SK-N-SH (cell line): ENCODE results near the gene ALDH16A1. TPM values are rescaled to one million over a fixed set of nuclear protein-coding genes. Genes with fewer than 3 reads are reported as not detected.

Experiments used
- CTCF ChIA-PET: fragments of 300-600, 350-600 bp; formaldehyde crosslinking; extraction: SDS; loops from one replicate; lab custom pipeline; 2021; lab: Yijun Ruan, JAX
- POLR2A ChIA-PET: fragments of 350-600 bp; sonication (Branson Sonifier 250); formaldehyde crosslinking; extraction: SDS; loops from one replicate; lab custom pipeline; 2020; ENCODE audit warnings: antibody characterized with exemption, inconsistent platforms; lab: Yijun Ruan, JAX
- DNase-seq: peaks from one replicate; pipeline ENCODE4 v3.0.0; 2012
- H2AFZ ChIP-seq: fragments of 200-600 bp; sonication (generic); 2 replicates; pipeline ENCODE4 v1.8.1; 2016; ENCODE audit warnings: antibody characterized with exemption, mild to moderate bottlenecking, low read depth
- H3F3A ChIP-seq: fragments of 200-600 bp; sonication (generic); replicated peaks from 2 replicates; pipeline ENCODE3; 2016; ENCODE audit warnings: antibody characterized with exemption, mild to moderate bottlenecking; ENCODE audit not compliant: insufficient read depth
- H3K27ac ChIP-seq, 2 experiments: fragments of 200-500 bp in 1 of 2; fragments of 200-600 bp in 1 of 2; sonication (Bioruptor generic) in 1 of 2; sonication (generic), shearing (Covaris generic) in 1 of 2; 2 replicates each; pipeline versions ENCODE4 v1.5.1 to v1.6.1; 2014 to 2016; ENCODE audit warnings: low read depth in 2 of 2, inconsistent platforms in 1 of 2, low read length in 1 of 2, mild to moderate bottlenecking in 1 of 2, mixed read lengths in 1 of 2
- H3K27me3 ChIP-seq: fragments of 200-600 bp; sonication (generic), shearing (Covaris generic); 2 replicates; pipeline ENCODE4 v1.6.1; 2016; ENCODE audit warnings: mixed run types; ENCODE audit not compliant: insufficient read depth
- H3K36me3 ChIP-seq, 2 experiments: fragments of 200-500 bp in 1 of 2; fragments of 200-600 bp in 1 of 2; sonication (Bioruptor generic) in 1 of 2; sonication (generic) in 1 of 2; replicated peaks in 1 of 2; 2 replicates each; pipeline versions ENCODE3 to v1.5.1; 2014 to 2016; ENCODE audit warnings: low read length in 1 of 2, mild to moderate bottlenecking in 1 of 2; ENCODE audit not compliant: insufficient read depth in 2 of 2, control insufficient read depth in 1 of 2
- H3K4me1 ChIP-seq, 2 experiments: fragments of 200-500 bp in 1 of 2; fragments of 200-600 bp in 1 of 2; sonication (Bioruptor generic) in 1 of 2; sonication (generic), shearing (Covaris generic) in 1 of 2; 2 replicates each; pipeline versions ENCODE4 v1.5.1 to v1.6.1; 2014 to 2016; ENCODE audit warnings: low read depth in 1 of 2, low read length in 1 of 2, mixed run types in 1 of 2; ENCODE audit not compliant: insufficient read depth in 2 of 2, control insufficient read depth in 1 of 2
- H3K4me2 ChIP-seq: fragments of 200-600 bp; sonication (generic), shearing (Covaris generic); 2 replicates; pipeline ENCODE4 v1.6.1; 2017; ENCODE audit warnings: mixed run types
- H3K4me3 ChIP-seq, 2 experiments: fragments of 200-500 bp in 1 of 2; fragments of 200-600 bp in 1 of 2; sonication (Bioruptor generic) in 1 of 2; sonication (generic), shearing (Covaris generic) in 1 of 2; 2 replicates each; pipeline versions ENCODE4 v1.5.1 to v1.8.1; 2014 to 2016; ENCODE audit warnings: low read depth in 2 of 2, inconsistent platforms in 1 of 2, low read length in 1 of 2, mild to moderate bottlenecking in 1 of 2, mixed read lengths in 1 of 2, moderate library complexity in 1 of 2
- H3K79me2 ChIP-seq: fragments of 200-600 bp; sonication (generic); 2 replicates; pipeline ENCODE4 v1.8.1; 2017; ENCODE audit warnings: mild to moderate bottlenecking; ENCODE audit not compliant: insufficient read depth
- H3K9ac ChIP-seq: fragments of 200-600 bp; sonication (generic); 2 replicates; pipeline ENCODE4 v1.6.1; 2017; ENCODE audit warnings: mixed run types
- H3K9me2 ChIP-seq: fragments of 200-600 bp; sonication (generic); 2 replicates; pipeline ENCODE4 v1.6.1; 2017; ENCODE audit warnings: mixed run types
- H3K9me3 ChIP-seq: fragments of 200-600 bp; sonication (generic); 2 replicates; pipeline ENCODE4 v1.6.1; 2017; ENCODE audit warnings: mixed run types, mild to moderate bottlenecking, moderate library complexity
- H4K20me1 ChIP-seq: fragments of 200-600 bp; sonication (generic); 2 replicates; pipeline ENCODE4 v1.6.1; 2017; ENCODE audit warnings: mild to moderate bottlenecking, mixed run types; ENCODE audit not compliant: insufficient read depth
- CHD2 ChIP-seq: fragments of 150-350 bp; IDR thresholded peaks from 2 replicates; pipeline ENCODE4 v1.6.1; 2018; ENCODE audit warnings: low read length; ENCODE audit not compliant: partially characterized antibody
- FOSL2 ChIP-seq: IDR thresholded peaks from 2 replicates; pipeline ENCODE4 v1.4.0; 2012; ENCODE audit warnings: low read depth, mild to moderate bottlenecking, moderate library complexity, borderline replicate concordance
- FOXJ3 ChIP-seq: sonication (generic); formaldehyde crosslinking; IDR thresholded peaks from 2 replicates; pipeline ENCODE4 v1.5.1; 2020; ENCODE audit warnings: mild to moderate bottlenecking, missing genetic modification reagents
- GATA2 ChIP-seq: sonication (generic); formaldehyde crosslinking; IDR thresholded peaks from 2 replicates; pipeline ENCODE4 v1.5.0; 2020; ENCODE audit warnings: mild to moderate bottlenecking, missing genetic modification reagents
- JUND ChIP-seq: IDR thresholded peaks from 2 replicates; pipeline ENCODE4 v1.4.0; 2012
- MEF2A ChIP-seq: IDR thresholded peaks from 2 replicates; pipeline ENCODE4 v1.4.0; 2012; ENCODE audit warnings: low read depth, borderline replicate concordance
- RAD21 ChIP-seq: IDR thresholded peaks from 2 replicates; pipeline ENCODE4 v1.6.1; 2012; ENCODE audit warnings: mild to moderate bottlenecking, low read length
- RCOR1 ChIP-seq: fragments of 150-350 bp; IDR thresholded peaks from 2 replicates; pipeline ENCODE4 v1.6.1; 2017; ENCODE audit warnings: antibody characterized with exemption, low read length
- SIN3A ChIP-seq: IDR thresholded peaks from 2 replicates; pipeline ENCODE4 v1.6.1; 2012; ENCODE audit warnings: low read depth, mild to moderate bottlenecking, low read length, moderate library complexity, borderline replicate concordance
- TCF12 ChIP-seq: IDR thresholded peaks from 2 replicates; pipeline ENCODE4 v1.4.0; 2012
- TEAD4 ChIP-seq: IDR thresholded peaks from 2 replicates; pipeline ENCODE4 v1.4.0; 2012; ENCODE audit warnings: mild to moderate bottlenecking, borderline replicate concordance; ENCODE audit not compliant: insufficient read depth
- WGBS: methylation state at CpG from one replicate; pipeline ENCODE4 v1.1.6; 2017; ENCODE audit warnings: low lambda C conversion rate; 5-methylcytosine and 5-hydroxymethylcytosine counted together
- polyA plus RNA-seq, 3 experiments: library from polyadenylated mRNA; depleted of rRNA; stranded (reverse); fragments of >200 nt; gene quantifications; 2 replicates each; pipeline ENCODE4 v1.2.3, GENCODE V29; 2012
- TF ChIP-seq, protein P1 (sequence below): IDR thresholded peaks from 2 replicates; pipeline ENCODE4 v1.6.1; 2012; ENCODE audit warnings: mild to moderate bottlenecking, low read depth, low read length, moderate library complexity
- TF ChIP-seq, protein P2 (sequence below): IDR thresholded peaks from 2 replicates; pipeline ENCODE4 v1.4.0; 2012; ENCODE audit warnings: low read depth
- TF ChIP-seq, protein P3 (sequence below): IDR thresholded peaks from 2 replicates; pipeline ENCODE4 v1.4.0; 2012; ENCODE audit warnings: low read depth, borderline replicate concordance

The ALDH16A1 gene
- polyA plus RNA-seq, 1 of the 3 experiments (the other 2 are of a cell fraction) = 15.7 TPM

DNA sequence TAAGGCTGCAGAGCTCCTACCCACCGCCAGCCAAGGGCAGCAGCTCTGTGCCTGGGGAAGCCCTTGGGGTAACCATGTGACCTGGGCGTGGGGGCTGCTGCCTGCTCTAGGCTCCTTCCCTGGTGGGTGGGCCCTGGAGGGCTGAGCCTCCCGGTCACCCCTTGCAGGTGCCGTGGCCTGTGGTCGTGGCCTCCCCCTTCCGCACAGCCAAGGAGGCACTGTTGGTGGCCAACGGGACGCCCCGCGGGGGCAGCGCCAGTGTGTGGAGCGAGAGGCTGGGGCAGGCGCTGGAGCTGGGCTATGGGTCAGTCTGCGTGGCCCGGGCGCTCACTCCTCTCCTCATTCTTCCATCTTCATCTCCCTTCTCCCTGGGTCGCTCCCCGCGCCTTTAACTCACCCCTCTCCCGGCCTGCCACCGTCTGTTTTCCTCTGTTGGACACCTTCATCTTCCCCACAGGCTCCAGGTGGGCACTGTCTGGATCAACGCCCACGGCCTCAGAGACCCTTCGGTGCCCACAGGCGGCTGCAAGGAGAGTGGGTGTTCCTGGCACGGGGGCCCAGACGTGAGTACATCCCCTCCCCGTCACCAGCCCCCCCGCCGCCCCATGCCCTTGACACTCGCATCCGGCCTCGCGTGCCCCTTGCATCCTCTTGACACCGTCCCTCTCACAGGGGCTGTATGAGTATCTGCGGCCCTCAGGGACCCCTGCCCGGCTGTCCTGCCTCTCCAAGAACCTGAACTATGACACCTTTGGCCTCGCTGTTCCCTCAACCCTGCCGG is 11.1 kb downstream of the ALDH16A1 start:
- no peaks in the 10 kb centered on the region for H3K27me3 ChIP-seq
- no peaks in the 10 kb centered on the region for H3K79me2 ChIP-seq
- H4K20me1 ChIP-seq = no peaks in the 10 kb centered on the region
- H3K4me1 ChIP-seq = no peaks in the 10 kb centered on the region
- no peaks in the 10 kb centered on the region for H3F3A ChIP-seq
- no peaks in the 10 kb centered on the region for H3K36me3 ChIP-seq
- H3K9ac ChIP-seq = no peak overlapping the region
- TF ChIP-seq MEF2A (no peak), TCF12 (no peak), CHD2 (no peak), RAD21 (no peak), TEAD4 (no peak), JUND (no peak)
- TF ChIP-seq, protein P1, sequence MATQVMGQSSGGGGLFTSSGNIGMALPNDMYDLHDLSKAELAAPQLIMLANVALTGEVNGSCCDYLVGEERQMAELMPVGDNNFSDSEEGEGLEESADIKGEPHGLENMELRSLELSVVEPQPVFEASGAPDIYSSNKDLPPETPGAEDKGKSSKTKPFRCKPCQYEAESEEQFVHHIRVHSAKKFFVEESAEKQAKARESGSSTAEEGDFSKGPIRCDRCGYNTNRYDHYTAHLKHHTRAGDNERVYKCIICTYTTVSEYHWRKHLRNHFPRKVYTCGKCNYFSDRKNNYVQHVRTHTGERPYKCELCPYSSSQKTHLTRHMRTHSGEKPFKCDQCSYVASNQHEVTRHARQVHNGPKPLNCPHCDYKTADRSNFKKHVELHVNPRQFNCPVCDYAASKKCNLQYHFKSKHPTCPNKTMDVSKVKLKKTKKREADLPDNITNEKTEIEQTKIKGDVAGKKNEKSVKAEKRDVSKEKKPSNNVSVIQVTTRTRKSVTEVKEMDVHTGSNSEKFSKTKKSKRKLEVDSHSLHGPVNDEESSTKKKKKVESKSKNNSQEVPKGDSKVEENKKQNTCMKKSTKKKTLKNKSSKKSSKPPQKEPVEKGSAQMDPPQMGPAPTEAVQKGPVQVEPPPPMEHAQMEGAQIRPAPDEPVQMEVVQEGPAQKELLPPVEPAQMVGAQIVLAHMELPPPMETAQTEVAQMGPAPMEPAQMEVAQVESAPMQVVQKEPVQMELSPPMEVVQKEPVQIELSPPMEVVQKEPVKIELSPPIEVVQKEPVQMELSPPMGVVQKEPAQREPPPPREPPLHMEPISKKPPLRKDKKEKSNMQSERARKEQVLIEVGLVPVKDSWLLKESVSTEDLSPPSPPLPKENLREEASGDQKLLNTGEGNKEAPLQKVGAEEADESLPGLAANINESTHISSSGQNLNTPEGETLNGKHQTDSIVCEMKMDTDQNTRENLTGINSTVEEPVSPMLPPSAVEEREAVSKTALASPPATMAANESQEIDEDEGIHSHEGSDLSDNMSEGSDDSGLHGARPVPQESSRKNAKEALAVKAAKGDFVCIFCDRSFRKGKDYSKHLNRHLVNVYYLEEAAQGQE = no peak
- TF ChIP-seq, protein P2, sequence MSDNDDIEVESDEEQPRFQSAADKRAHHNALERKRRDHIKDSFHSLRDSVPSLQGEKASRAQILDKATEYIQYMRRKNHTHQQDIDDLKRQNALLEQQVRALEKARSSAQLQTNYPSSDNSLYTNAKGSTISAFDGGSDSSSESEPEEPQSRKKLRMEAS = no peak
- TF ChIP-seq, protein P3, sequence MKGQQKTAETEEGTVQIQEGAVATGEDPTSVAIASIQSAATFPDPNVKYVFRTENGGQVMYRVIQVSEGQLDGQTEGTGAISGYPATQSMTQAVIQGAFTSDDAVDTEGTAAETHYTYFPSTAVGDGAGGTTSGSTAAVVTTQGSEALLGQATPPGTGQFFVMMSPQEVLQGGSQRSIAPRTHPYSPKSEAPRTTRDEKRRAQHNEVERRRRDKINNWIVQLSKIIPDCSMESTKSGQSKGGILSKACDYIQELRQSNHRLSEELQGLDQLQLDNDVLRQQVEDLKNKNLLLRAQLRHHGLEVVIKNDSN = no peak
- POLR2A ChIA-PET = interaction anchor here (0.6 kb wide), 1 partner anchor 32 kb away, joined by 3 read pairs; no protein-coding TSS in a partner anchor
- no peak overlapping the region for H3K4me2 ChIP-seq
- H3K9me3 ChIP-seq = no peaks in the 10 kb centered on the region
- no peaks in the 10 kb centered on the region for H3K9me2 ChIP-seq
- H3K27ac ChIP-seq = no peak overlapping the region
- peak; percentile 21 for DNase-seq
- CTCF ChIA-PET = interaction anchor here (1.3 to 2.6 kb wide), 2 partner anchors 9 to 13 kb away, joined by 3 to 16 read pairs; partner anchors contain the start of gene FLT3LG
- 94% methylated on average over 24 of the region's 39 CpGs for WGBS
- H2AFZ ChIP-seq = no peak overlapping the region
- no peak overlapping the region for H3K4me3 ChIP-seq

DNA sequence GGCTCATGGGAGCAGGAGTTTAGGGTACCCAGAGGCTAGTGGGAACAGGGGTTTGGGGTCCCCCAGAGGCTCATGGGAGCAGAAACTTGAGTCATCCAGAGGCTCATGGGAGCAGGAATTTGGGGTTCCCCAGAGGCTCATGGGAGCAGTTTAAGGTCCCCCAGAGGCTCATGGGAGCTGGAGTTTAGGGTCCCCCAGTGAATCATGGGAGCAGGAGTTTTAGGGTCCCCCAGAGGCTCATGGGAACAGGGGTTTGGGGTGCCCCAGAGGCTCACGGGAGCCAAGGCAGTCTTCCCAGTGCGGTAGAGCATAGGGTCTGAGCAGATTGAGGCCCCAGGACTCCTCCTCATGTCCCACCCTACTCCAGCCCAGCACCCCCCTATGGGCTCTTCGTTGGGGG is 12.3 kb downstream of the ALDH16A1 start:
- POLR2A ChIA-PET = no interaction called here
- Histone ChIP-seq H3K9me3 (no peaks in the 10 kb centered on the region), H3K4me2 (no peak overlapping the region), H3K36me3 (no peaks in the 10 kb centered on the region), H4K20me1 (no peaks in the 10 kb centered on the region), H3K4me3 (no peak overlapping the region), H3K9me2 (no peaks in the 10 kb centered on the region), H3K4me1 (no peaks in the 10 kb centered on the region), H2AFZ (no peak overlapping the region), H3K9ac (no peak overlapping the region), H3F3A (no peaks in the 10 kb centered on the region), H3K27ac (no peak overlapping the region), H3K27me3 (no peaks in the 10 kb centered on the region), H3K79me2 (no peaks in the 10 kb centered on the region)
- CTCF ChIA-PET = interaction anchor here (1.3 to 2.6 kb wide), 2 partner anchors 8 to 12 kb away, joined by 3 to 16 read pairs; partner anchors contain the start of gene FLT3LG
- WGBS = 95% methylated on average over 3 of the region's 3 CpGs
- DNase-seq = no peak
- TF ChIP-seq RCOR1 (no peak), MEF2A (no peak), SIN3A (no peak), GATA2 (CRISPR knock-in tag) (no peak), FOXJ3 (CRISPR knock-in tag) (no peak), FOSL2 (no peak)
